GM12891 (cell line): ENCODE measurements around the gene CENPT.

Experiments
- PAX5 ChIP-seq: IDR thresholded peaks from 2 replicates; pipeline ENCODE4 v1.6.1; 2011; ENCODE audit warnings: low read length, moderate library complexity, mild to moderate bottlenecking; ENCODE audit not compliant: insufficient read depth, severe bottlenecking
- POLR2A ChIP-seq: IDR thresholded peaks from 2 replicates; pipeline ENCODE4 v1.6.1; 2011; ENCODE audit warnings: low read depth, low read length, control low read depth
- POLR2AphosphoS5 ChIP-seq: IDR thresholded peaks from 2 replicates; pipeline ENCODE4 v1.6.1; 2011; ENCODE audit warnings: low read depth, low read length, control low read depth
- POU2F2 ChIP-seq: IDR thresholded peaks from 2 replicates; pipeline ENCODE4 v1.6.1; 2011; ENCODE audit warnings: low read depth, mild to moderate bottlenecking, control low read depth, low read length, moderate library complexity
- SPI1 ChIP-seq: IDR thresholded peaks from 2 replicates; pipeline ENCODE4 v1.6.1; 2011; ENCODE audit warnings: low read depth, low read length, control low read depth
- TAF1 ChIP-seq: IDR thresholded peaks from 2 replicates; pipeline ENCODE4 v1.6.1; 2011; ENCODE audit warnings: low read depth, low read length, control low read depth

DNA sequence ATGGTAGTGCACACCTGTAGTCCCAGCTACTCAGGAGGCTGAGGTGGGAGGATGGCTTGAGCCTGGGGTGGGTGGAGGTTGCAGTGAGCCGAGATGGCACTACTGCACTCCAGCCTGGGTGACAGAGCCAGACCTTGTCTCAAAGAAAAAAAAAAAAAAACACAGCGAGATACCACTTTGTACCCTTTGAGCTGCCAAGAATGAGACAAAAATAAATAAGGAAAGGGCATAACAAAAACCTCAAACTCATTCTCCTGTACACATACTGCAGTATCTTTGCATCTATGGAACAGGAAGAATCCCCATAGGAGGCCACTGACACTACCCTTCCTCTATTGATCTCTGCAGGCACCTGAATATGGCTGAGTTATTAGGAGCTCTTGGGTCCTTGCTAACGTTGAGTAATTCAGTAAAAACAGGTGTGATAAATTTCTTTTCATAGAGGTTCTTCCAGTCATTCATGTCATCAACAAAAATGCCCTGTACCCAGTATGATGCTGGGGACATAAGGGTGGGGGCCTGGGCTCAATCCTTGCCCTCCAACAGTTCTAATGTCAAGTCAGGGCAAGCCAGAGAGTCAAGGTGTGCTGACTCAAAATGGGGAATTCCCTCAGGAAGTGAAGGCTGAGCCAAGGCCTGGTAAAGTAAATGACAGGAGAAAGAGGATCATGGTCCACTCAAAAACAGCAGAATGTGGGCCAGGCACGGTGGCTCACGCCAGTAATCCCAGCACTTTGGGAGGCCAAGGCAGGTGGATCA lies 68.1 kb downstream of the CENPT start:
- TF ChIP-seq POLR2A (no peak), POLR2AphosphoS5 (no peak), SPI1 (no peak), TAF1 (no peak), PAX5 (no peak), POU2F2 (no peak)
